ENCODE measurements around the gene NCLN. TPM values are rescaled to one million over a fixed set of nuclear protein-coding genes. Genes with fewer than 3 reads are reported as not detected.

Gene NCLN
- total and polyA plus RNA-seq, 9 of the 15 experiments (the other 6 are each of a cell fraction or from before 2014, with no cell fraction given) = 3.8 to 126 (median 39.6) TPM

DNA sequence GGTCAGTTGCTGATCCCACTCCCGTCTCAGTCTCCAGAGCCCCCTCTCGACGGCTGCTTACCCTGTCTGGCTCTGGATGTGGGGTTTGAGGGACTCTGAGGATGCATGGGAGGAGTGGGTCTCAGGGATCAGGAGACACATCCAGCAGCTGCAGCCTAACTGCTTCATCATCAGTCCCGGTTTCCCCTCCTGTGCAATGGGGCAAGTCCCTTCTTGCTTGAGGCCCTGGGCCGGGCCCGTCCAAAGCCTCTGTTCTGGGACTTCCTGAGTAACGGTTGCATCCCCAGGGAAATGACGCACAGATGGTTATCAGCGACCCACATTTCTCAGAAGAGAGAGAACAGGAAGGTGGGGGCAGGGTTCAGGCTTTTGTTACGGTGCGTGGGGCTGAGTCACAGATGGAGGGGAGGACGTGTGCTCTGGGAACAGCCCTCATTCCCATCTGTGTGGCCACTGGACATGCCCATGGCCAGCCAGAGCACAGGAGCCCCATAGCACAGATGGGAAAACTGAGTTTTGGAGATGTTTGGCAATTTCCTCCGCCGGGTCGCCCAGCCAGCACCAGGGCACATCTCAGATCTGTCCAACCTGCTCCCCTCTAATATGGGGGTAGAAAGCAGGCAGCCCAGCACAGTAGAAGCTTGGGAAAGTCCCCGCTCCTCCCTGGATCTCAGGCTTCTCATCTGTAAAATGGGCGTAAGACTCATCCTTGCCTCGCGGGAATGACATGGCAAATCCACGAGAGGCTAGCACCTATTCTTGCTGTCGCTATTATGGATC, 30.6 kb upstream of the NCLN start (continued):
- TF ChIP-seq, protein P1, sequence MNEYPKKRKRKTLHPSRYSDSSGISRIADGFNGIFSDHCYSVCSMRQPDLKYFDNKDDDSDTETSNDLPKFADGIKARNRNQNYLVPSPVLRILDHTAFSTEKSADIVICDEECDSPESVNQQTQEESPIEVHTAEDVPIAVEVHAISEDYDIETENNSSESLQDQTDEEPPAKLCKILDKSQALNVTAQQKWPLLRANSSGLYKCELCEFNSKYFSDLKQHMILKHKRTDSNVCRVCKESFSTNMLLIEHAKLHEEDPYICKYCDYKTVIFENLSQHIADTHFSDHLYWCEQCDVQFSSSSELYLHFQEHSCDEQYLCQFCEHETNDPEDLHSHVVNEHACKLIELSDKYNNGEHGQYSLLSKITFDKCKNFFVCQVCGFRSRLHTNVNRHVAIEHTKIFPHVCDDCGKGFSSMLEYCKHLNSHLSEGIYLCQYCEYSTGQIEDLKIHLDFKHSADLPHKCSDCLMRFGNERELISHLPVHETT (CRISPR knock-in tag; conservative IDR thresholded peaks at IDR 0.05 in 1 of 2, IDR thresholded peaks at IDR 0.05 in 1 of 2) = 0 out of 4 replicates have a peak, but pooled peaks of 1 of the 2 experiments have one; percentile 49
- TF ChIP-seq DMBX1 (CRISPR knock-in tag; IDR thresholded peaks at IDR 0.05; ENCODE audit: borderline replicate concordance) (peak; percentile 23), SIRT6 (IDR thresholded peaks at IDR 0.05; ENCODE audit: low read depth, low read length) (no peak), RCOR1 (IDR thresholded peaks at IDR 0.05; ENCODE audit: borderline replicate concordance in 1 of 2, low read depth in 2 of 2, low read length in 2 of 2) (peak; percentile 90 to 98), MAFG (tag; conservative IDR thresholded peaks at IDR 0.05) (peak; percentile 43; the same call in 1 of the 2 replicates), EWSR1 (IDR thresholded peaks at IDR 0.05; ENCODE audit: borderline replicate concordance, low read depth, partially characterized antibody) (no peak), ARHGAP35 (IDR thresholded peaks at IDR 0.05; ENCODE audit: partially characterized antibody) (no peak), KDM5B (IDR thresholded peaks at IDR 0.05; ENCODE audit: insufficient replicate concordance, low read depth, low read length) (peak; percentile 83), GATAD2A (IDR thresholded peaks at IDR 0.05) (peak; percentile 63; the same call in 1 of the 2 replicates), ZEB2 (IDR thresholded peaks at IDR 0.05) (peak; percentile 33; the same call in 1 of the 2 replicates), MXI1 (IDR thresholded peaks at IDR 0.05; ENCODE audit: low read depth, low read length) (no peak), CEBPG (CRISPR knock-in tag; IDR thresholded peaks at IDR 0.05) (no peak; the same call in none of the 2 replicates), CEBPG (tag; conservative IDR thresholded peaks at IDR 0.05 in 1 of 2, IDR thresholded peaks at IDR 0.05 in 1 of 2) (peak; percentile 20 to 59; a peak in 1 of 4 replicates), ZNF431 (CRISPR knock-in tag; IDR thresholded peaks at IDR 0.05) (no peak), RBM17 (IDR thresholded peaks at IDR 0.05; ENCODE audit: borderline replicate concordance, low read depth, low read length) (no peak), NCOA2 (IDR thresholded peaks at IDR 0.05; ENCODE audit: partially characterized antibody in 2 of 2) (peak in 1 of 2 experiments; percentile 63), ZNF3 (CRISPR knock-in tag; IDR thresholded peaks at IDR 0.05) (0 out of 2 replicates have a peak, but pooled peaks have one; percentile 17), ELF2 (CRISPR knock-in tag; IDR thresholded peaks at IDR 0.05) (peak; percentile 47; the same call in 1 of the 2 replicates), ARNT (IDR thresholded peaks at IDR 0.05) (peak; percentile 83 to 91; a peak in 3 of 4 replicates)
- TF ChIP-seq, protein P2, sequence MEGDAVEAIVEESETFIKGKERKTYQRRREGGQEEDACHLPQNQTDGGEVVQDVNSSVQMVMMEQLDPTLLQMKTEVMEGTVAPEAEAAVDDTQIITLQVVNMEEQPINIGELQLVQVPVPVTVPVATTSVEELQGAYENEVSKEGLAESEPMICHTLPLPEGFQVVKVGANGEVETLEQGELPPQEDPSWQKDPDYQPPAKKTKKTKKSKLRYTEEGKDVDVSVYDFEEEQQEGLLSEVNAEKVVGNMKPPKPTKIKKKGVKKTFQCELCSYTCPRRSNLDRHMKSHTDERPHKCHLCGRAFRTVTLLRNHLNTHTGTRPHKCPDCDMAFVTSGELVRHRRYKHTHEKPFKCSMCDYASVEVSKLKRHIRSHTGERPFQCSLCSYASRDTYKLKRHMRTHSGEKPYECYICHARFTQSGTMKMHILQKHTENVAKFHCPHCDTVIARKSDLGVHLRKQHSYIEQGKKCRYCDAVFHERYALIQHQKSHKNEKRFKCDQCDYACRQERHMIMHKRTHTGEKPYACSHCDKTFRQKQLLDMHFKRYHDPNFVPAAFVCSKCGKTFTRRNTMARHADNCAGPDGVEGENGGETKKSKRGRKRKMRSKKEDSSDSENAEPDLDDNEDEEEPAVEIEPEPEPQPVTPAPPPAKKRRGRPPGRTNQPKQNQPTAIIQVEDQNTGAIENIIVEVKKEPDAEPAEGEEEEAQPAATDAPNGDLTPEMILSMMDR (IDR thresholded peaks at IDR 0.05 in 2 of 3, conservative IDR thresholded peaks at IDR 0.05 in 1 of 3; ENCODE audit: insufficient read depth in 2 of 3, low read depth in 1 of 3, low read length in 3 of 3) = no peak
